BJ (cell line): ENCODE data around the gene HDDC2. TPM values are rescaled to one million over a fixed set of nuclear protein-coding genes. Genes with fewer than 3 reads are reported as not detected.
"Not testable (repeated sequence)": the region's sequence is repeated elsewhere in the genome, so short reads cannot be mapped to it uniquely, and the experiment has no call there.

Source experiments
- CTCF ChIA-PET: fragments of 350-600 bp; formaldehyde crosslinking; extraction: SDS; loops from one replicate; lab custom pipeline; 2021; ENCODE audit warnings: antibody characterized with exemption, inconsistent platforms; lab: Yijun Ruan, JAX
- POLR2A ChIA-PET: fragments of 300-600 bp; sonication (Branson Sonifier 250); formaldehyde crosslinking; extraction: SDS; loops from one replicate; lab custom pipeline; 2021; ENCODE audit warnings: antibody characterized with exemption; lab: Charles Lee
- DNase-seq: peaks from one replicate; pipeline ENCODE4 v3.0.0-alpha.2; 2011; ENCODE audit warnings: low read depth
- H3K27me3 ChIP-seq: 2 replicates; pipeline ENCODE4 v1.6.0; 2011; ENCODE audit warnings: low read length; ENCODE audit not compliant: control insufficient read depth, insufficient read depth
- H3K36me3 ChIP-seq: 2 replicates; pipeline ENCODE4 v1.5.1; 2011; ENCODE audit warnings: low read length; ENCODE audit not compliant: control insufficient read depth, insufficient read depth
- H3K4me3 ChIP-seq: 2 replicates; pipeline ENCODE4 v1.5.1; 2011; ENCODE audit warnings: low read depth, mild to moderate bottlenecking, control low read depth, low read length
- polyA plus RNA-seq: library from polyadenylated mRNA; depleted of rRNA; stranded (reverse); fragments of >200 nt; gene quantifications from 2 replicates; pipeline ENCODE4 v1.2.3, GENCODE V29; 2011
- TF ChIP-seq, protein P1 (sequence below): IDR thresholded peaks from 2 replicates; pipeline ENCODE4 v1.5.1; 2011; ENCODE audit warnings: low read depth, mild to moderate bottlenecking, control low read depth, inconsistent platforms, low read length, moderate library complexity; ENCODE audit not compliant: insufficient read depth

The HDDC2 gene
- polyA plus RNA-seq, 1 experiment, result 109 TPM

DNA sequence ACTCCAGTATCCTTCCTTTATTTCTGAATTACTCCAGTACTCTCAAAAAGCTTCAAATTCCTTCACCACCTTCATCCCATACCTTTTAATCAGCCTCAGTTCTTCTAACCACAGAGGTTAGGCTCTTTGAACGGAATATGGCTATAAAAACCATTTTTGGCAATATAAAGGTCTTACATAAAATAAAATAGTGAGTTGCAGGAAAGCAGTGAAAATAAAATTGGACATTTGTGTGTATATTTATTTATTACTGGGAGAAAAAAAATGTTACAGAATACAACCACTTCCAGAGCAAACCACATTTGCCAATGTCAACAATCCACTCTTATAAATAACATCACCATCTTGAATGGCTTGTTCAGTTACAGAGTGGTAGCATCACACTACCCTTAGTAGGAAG, 7.7 kb downstream of the HDDC2 start:
- H3K36me3 ChIP-seq, result peaks cover 4% of the 10 kb centered on the region; the same call in 1 of the 2 replicates
- no peak overlapping the region for H3K4me3 ChIP-seq
- H3K27me3 ChIP-seq, result no peaks in the 10 kb centered on the region
- TF ChIP-seq, protein P1, sequence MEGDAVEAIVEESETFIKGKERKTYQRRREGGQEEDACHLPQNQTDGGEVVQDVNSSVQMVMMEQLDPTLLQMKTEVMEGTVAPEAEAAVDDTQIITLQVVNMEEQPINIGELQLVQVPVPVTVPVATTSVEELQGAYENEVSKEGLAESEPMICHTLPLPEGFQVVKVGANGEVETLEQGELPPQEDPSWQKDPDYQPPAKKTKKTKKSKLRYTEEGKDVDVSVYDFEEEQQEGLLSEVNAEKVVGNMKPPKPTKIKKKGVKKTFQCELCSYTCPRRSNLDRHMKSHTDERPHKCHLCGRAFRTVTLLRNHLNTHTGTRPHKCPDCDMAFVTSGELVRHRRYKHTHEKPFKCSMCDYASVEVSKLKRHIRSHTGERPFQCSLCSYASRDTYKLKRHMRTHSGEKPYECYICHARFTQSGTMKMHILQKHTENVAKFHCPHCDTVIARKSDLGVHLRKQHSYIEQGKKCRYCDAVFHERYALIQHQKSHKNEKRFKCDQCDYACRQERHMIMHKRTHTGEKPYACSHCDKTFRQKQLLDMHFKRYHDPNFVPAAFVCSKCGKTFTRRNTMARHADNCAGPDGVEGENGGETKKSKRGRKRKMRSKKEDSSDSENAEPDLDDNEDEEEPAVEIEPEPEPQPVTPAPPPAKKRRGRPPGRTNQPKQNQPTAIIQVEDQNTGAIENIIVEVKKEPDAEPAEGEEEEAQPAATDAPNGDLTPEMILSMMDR, result no peak
- peak; percentile 80 for DNase-seq
- CTCF ChIA-PET, result interaction anchor here (0.9 to 1.1 kb wide), 2 partner anchors 15 to 17 kb away, joined by 3 read pairs; no protein-coding TSS in a partner anchor
- POLR2A ChIA-PET, result no interaction called here

DNA sequence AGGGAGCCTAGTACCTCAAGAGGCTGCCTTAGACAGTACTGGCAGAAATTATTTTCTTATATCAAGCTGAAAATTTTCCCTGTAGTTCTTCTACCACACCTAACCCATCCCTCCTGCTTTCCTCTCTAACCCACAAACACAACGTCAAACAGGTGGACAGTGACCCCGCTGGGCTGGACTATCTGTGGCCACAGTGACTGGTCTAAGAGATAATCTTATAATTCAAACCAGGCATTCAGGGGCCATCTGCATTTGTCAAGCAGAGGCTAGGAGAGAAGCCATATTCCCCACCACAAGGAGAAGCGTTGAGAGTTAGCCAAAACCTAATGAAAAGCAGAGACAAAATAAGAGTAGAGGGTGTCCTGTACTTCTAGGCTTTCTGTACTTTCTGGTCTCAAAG, 8.2 kb downstream of the HDDC2 start:
- DNase-seq, result no peak
- TF ChIP-seq, protein P1, result no peak
- no peak overlapping the region for H3K4me3 ChIP-seq
- no peaks in the 10 kb centered on the region for H3K27me3 ChIP-seq
- CTCF ChIA-PET, result interaction anchor here (0.9 to 1.1 kb wide), 2 partner anchors 15 to 17 kb away, joined by 3 read pairs; no protein-coding TSS in a partner anchor
- H3K36me3 ChIP-seq, result peaks cover 4% of the 10 kb centered on the region; the same call in 1 of the 2 replicates
- POLR2A ChIA-PET, result no interaction called here

DNA sequence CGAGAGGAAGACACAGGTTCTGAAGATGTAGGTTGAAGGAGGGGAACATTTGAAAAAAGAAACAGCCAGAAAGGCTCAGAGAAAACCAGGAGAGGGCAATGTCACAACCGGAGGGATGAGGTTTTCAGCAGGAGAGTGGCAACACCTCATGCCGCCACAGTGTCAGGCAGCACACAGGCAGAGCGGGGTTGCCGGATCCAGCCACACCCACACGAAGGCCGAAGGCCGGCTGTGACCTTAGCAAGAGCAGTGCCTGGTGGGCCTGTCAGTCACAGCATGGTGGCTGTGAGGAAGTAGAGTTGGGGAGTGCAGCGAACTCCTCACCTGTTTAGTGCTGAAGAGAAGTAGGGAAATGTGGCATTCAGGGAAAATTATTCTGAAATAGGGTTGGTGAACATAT, 14.0 kb downstream of the HDDC2 start:
- no peaks in the 10 kb centered on the region for H3K27me3 ChIP-seq
- TF ChIP-seq, protein P1, result no peak
- DNase-seq, result no peak
- no peak overlapping the region for H3K4me3 ChIP-seq
- H3K36me3 ChIP-seq, result peaks cover 2% of the 10 kb centered on the region
- POLR2A ChIA-PET, result no interaction called here
- CTCF ChIA-PET, result no interaction called here

DNA sequence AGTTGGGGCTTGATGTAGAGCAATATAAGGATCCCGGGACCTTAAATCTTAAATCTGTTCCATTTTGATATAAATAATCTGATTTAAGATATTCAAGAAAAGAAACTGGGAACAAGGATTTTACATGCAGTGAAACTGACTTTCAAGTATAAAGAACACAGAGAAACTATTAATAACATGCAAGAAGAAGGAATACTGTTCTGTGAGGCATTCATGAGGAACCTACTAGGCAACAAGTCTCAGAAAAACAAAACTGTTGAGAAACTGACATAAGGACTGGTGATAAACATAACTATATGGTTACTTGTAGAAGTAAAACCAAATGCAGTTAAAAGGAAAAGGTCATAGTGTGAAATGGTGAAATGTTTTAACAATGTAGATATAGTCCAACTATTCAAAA, 15.8 kb downstream of the HDDC2 start:
- Histone ChIP-seq H3K27me3 (no peaks in the 10 kb centered on the region), H3K4me3 (no peak overlapping the region), H3K36me3 (no peaks in the 10 kb centered on the region; the same call in none of the 2 replicates)
- DNase-seq, result no peak
- TF ChIP-seq, protein P1, result no peak
- ChIA-PET CTCF (no interaction called here), POLR2A (no interaction called here)

DNA sequence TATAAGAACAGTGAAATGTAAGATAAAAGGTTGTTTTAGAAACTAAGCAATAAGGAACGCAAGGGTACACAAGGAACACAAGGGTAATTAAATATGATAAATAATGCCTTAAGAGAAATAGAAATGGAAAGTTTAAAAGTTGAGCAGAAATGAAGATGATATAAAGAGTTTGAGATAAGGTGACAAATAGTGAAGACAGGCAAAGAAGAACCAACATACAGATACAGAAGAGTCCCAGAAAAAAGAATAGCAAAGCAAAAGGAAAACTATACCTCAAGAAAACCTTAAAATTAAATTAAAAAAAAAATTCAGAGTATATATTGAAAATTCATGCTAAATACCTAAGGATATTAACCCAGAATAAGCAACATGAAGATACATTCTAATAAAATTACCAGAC, 16.4 kb downstream of the HDDC2 start:
- TF ChIP-seq, protein P1, result no peak
- DNase-seq, result no peak
- H3K4me3 ChIP-seq, result no peak overlapping the region
- POLR2A ChIA-PET, result no interaction called here
- CTCF ChIA-PET, result no interaction called here
- H3K27me3 ChIP-seq, result no peaks in the 10 kb centered on the region
- no peaks in the 10 kb centered on the region; the same call in none of the 2 replicates for H3K36me3 ChIP-seq

DNA sequence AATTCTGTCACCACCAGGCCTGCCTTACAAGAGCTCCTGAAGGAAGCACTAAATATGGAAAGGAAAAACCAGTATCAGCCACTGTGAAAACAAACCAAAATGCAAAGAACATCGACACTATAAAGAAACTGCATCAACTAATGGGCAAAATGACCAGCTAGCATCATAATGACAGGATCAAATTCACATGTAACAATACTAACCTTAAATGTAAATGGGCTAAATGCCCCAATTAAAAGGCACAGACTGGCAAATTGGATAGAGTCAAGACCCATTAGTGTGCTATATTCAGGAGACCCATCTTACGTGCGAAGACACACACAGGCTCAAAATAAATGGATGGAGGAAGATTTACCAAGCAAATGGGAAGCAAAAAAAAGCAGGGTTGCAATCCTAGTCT, 19.3 kb downstream of the HDDC2 start:
- H3K36me3 ChIP-seq, POLR2A ChIA-PET, CTCF ChIA-PET, H3K4me3 ChIP-seq, DNase-seq, H3K27me3 ChIP-seq: not testable (repeated sequence)

DNA sequence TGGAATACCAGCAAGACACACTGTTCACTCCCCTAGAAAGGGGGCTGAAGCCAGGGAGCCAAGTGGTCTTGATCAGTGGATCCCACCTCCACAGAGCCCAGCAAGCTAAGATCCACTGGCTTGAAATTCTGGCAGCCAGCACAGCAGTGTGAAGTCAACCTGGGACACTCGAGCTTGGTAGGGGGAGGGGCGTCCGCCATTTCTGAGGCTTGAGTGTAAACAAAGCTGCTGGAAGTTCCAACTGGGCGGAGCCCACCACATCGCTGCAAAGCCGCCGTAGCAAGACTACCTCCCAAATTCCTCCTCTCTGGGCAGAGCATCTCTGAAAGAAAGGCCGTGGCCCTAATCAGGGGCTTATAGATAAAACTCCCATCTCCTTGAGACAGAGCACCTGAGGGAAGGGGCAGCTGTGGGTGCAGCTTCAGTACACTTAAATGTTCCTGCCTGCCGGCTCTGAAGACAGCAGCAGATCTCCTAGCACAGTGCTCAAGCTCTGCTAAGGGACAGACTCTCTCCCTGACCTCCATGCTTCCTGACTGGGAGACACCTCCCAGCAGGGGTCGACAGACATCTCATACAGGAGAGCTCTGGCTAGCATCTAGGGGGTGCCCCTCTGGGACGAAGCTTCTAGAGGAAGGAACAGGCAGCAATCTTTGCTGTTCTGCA, 21.3 kb downstream of the HDDC2 start:
- H3K27me3 ChIP-seq, DNase-seq, H3K36me3 ChIP-seq, H3K4me3 ChIP-seq, POLR2A ChIA-PET, CTCF ChIA-PET: not testable (repeated sequence)
